PC-9 (cell line): Measurements from ENCODE around the gene JDP2. TPM values are rescaled to one million over a fixed set of nuclear protein-coding genes. Genes with fewer than 3 reads are reported as not detected.

ENCODE experiments used
- BruUV-seq: library from RNA; stranded (reverse); fragments of 400-500 nt; replicated peaks from 2 replicates; lab custom pipeline; 2021; lab: Mats Ljungman, UMichigan
- CTCF ChIA-PET: fragments of 300-600 bp; sonication (Branson Sonifier 250); formaldehyde crosslinking; loops from one replicate; lab custom pipeline; 2022; ENCODE audit warnings: antibody characterized with exemption; lab: Charles Lee
- POLR2A ChIA-PET: fragments of 300-600 bp; sonication (Branson Sonifier 250); formaldehyde crosslinking; loops from one replicate; lab custom pipeline; 2022; ENCODE audit warnings: antibody characterized with exemption; ENCODE audit not compliant: unreplicated experiment; lab: Charles Lee
- DNase-seq, 2 experiments: peaks; one replicate each; pipeline versions ENCODE4 v3.0.0 to v3.0.0-alpha.2; 2015 to 2022; ENCODE audit warnings: mixed read lengths in 1 of 2
- H2AFZ ChIP-seq: fragments of 200-600 bp; sonication (generic); 2 replicates; pipeline ENCODE4 v1.8.1; 2017; ENCODE audit warnings: antibody characterized with exemption
- H3F3A ChIP-seq: fragments of 200-600 bp; sonication (generic); 2 replicates; pipeline ENCODE4 v1.8.1; 2017; ENCODE audit warnings: antibody characterized with exemption, mild to moderate bottlenecking, low read depth; ENCODE audit not compliant: insufficient read depth
- H3K27ac ChIP-seq: fragments of 200-600 bp; sonication (generic); 2 replicates; pipeline ENCODE4 v1.6.1; 2016; ENCODE audit warnings: mixed run types
- H3K27me3 ChIP-seq: fragments of 200-600 bp; sonication (generic); 2 replicates; pipeline ENCODE4 v1.6.1; 2016; ENCODE audit warnings: low read depth, mixed run types; ENCODE audit not compliant: insufficient read depth
- H3K36me3 ChIP-seq: fragments of 200-600 bp; sonication (generic); 2 replicates; pipeline ENCODE4 v1.6.1; 2016; ENCODE audit warnings: low read depth, mixed run types
- H3K4me1 ChIP-seq: fragments of 200-600 bp; sonication (generic); replicated peaks from 2 replicates; pipeline ENCODE4 v1.6.1; 2016; ENCODE audit warnings: mixed run types; ENCODE audit not compliant: insufficient read depth
- H3K4me2 ChIP-seq: fragments of 200-600 bp; sonication (generic); 2 replicates; pipeline ENCODE4 v1.6.1; 2017; ENCODE audit warnings: mixed run types
- H3K4me3 ChIP-seq: fragments of 200-600 bp; sonication (generic); 2 replicates; pipeline ENCODE4 v1.6.1; 2016; ENCODE audit warnings: mixed run types
- H3K79me2 ChIP-seq: fragments of 200-600 bp; sonication (generic); 2 replicates; pipeline ENCODE4 v1.6.1; 2017; ENCODE audit warnings: low read depth, mixed run types
- H3K9me2 ChIP-seq: fragments of 200-600 bp; sonication (generic); 2 replicates; pipeline ENCODE4 v1.8.1; 2017; ENCODE audit warnings: mild to moderate bottlenecking; ENCODE audit not compliant: insufficient read depth
- H3K9me3 ChIP-seq: fragments of 200-600 bp; sonication (generic); 2 replicates; pipeline ENCODE4 v1.8.1; 2016; ENCODE audit warnings: low read depth; ENCODE audit not compliant: insufficient read depth
- H4K20me1 ChIP-seq: fragments of 200-600 bp; sonication (generic); 2 replicates; pipeline ENCODE4 v1.8.1; 2017; ENCODE audit not compliant: insufficient read depth
- EZH2 ChIP-seq: fragments of 200-600 bp; sonication (generic); IDR thresholded peaks from 2 replicates; pipeline ENCODE4 v1.8.0; 2017; ENCODE audit warnings: antibody characterized with exemption, low read depth
- intact Hi-C: fragments of 100-400 bp; cut with micrococcal nuclease; formaldehyde crosslinking; loops from one replicate; pipeline ENCODE4 v1.10.0; 2022; ENCODE audit not compliant: unreplicated experiment
- total RNA-seq: library from RNA; stranded (reverse); gene quantifications from 2 replicates; pipeline ENCODE4 v1.2.3, GENCODE V29; 2021
- TF ChIP-seq, protein P1 (sequence below): fragments of 200-600 bp; sonication (generic); conservative IDR thresholded peaks from 2 replicates; pipeline ENCODE4 v1.6.1; 2017; ENCODE audit warnings: mixed run types, antibody characterized with exemption, mild to moderate bottlenecking, moderate library complexity

Gene JDP2
- total RNA-seq, 1 experiment from 2014 or later = 186 TPM

DNA sequence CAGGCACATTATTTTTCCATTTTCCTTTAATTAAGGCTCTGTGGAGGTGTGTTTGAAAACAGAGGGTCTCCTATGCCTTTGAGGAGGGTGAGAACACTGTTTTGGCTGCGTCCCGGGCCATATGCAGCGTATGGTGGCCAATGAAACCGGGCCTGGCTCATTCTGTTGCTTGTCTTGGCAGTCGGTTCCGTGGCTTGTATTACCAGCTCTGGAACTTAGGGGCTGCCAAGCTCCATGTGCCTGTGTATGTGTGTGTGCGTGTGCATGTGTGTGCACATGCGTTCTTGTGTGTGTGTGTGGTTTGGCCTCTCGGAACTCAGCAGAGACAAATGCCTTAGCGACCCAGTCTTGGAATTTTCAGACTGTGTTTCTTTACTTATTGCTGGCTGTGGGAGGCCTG, 2.7 kb downstream of the JDP2 start:
- H3K9me2 ChIP-seq = no peaks in the 10 kb centered on the region
- ChIA-PET POLR2A (interaction anchor here (0.5 to 1.0 kb wide), 4 partner anchors 10 to 289 kb away, joined by 3 to 4 read pairs (median 4); no protein-coding TSS in a partner anchor), CTCF (interaction anchor here (0.7 to 1.5 kb wide), 4 partner anchors 10 to 125 kb away, joined by 3 to 6 read pairs (median 4); no protein-coding TSS in a partner anchor)
- peaks cover 45% of the 10 kb centered on the region for H3K4me1 ChIP-seq
- intact Hi-C loops = no loop called here
- H3K4me2 ChIP-seq = peak overlapping the region; percentile 94
- H3K27ac ChIP-seq = no peak overlapping the region
- H3K27me3 ChIP-seq = no peaks in the 10 kb centered on the region
- peaks cover 61% of the 10 kb centered on the region for H4K20me1 ChIP-seq
- peaks cover 9% of the 10 kb centered on the region; the same call in 1 of the 2 replicates for H3F3A ChIP-seq
- peaks cover 69% of the 10 kb centered on the region for H3K79me2 ChIP-seq
- no TSS peak for BruUV-seq
- peak overlapping the region; percentile 90; the same call in 1 of the 2 replicates for H3K4me3 ChIP-seq
- peaks cover 39% of the 10 kb centered on the region for H3K36me3 ChIP-seq
- H3K9me3 ChIP-seq = no peaks in the 10 kb centered on the region
- no peak for DNase-seq
- TF ChIP-seq, protein P1, sequence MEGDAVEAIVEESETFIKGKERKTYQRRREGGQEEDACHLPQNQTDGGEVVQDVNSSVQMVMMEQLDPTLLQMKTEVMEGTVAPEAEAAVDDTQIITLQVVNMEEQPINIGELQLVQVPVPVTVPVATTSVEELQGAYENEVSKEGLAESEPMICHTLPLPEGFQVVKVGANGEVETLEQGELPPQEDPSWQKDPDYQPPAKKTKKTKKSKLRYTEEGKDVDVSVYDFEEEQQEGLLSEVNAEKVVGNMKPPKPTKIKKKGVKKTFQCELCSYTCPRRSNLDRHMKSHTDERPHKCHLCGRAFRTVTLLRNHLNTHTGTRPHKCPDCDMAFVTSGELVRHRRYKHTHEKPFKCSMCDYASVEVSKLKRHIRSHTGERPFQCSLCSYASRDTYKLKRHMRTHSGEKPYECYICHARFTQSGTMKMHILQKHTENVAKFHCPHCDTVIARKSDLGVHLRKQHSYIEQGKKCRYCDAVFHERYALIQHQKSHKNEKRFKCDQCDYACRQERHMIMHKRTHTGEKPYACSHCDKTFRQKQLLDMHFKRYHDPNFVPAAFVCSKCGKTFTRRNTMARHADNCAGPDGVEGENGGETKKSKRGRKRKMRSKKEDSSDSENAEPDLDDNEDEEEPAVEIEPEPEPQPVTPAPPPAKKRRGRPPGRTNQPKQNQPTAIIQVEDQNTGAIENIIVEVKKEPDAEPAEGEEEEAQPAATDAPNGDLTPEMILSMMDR = no peak
- TF ChIP-seq EZH2 = no peak
- no peak overlapping the region for H2AFZ ChIP-seq

DNA sequence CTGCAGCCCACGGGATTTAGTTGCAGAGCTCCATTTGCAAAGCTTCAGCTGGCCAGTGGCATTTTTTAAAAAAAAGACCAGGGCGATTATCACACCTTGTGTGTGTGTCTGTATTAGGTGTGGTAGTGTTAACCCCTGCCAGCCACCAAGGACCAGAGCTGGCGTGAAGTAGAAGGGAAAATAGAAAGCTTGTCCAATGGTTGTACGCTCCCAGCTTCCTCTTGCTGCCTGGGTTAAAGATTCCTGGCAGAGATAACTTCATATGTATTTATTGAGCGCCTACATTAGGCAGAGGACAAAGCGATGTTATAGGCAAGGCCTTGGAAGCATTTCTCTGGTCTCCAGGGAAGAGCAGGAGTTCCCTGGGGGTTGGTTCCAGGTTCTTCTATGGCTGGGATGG, 3.2 kb downstream of the JDP2 start:
- POLR2A ChIA-PET = interaction anchor here (0.6 to 1.0 kb wide), 2 partner anchors 31 to 289 kb away, joined by 3 to 4 read pairs; no protein-coding TSS in a partner anchor
- intact Hi-C loops = no loop called here
- Histone ChIP-seq H3K36me3 (peaks cover 39% of the 10 kb centered on the region), H3K79me2 (peaks cover 73% of the 10 kb centered on the region), H4K20me1 (peaks cover 62% of the 10 kb centered on the region), H3K9me3 (no peaks in the 10 kb centered on the region), H3K27me3 (no peaks in the 10 kb centered on the region), H2AFZ (no peak overlapping the region), H3K4me3 (no peak overlapping the region), H3K4me2 (peak overlapping the region; percentile 94), H3K27ac (no peak overlapping the region), H3K4me1 (peaks cover 40% of the 10 kb centered on the region), H3F3A (peaks cover 7% of the 10 kb centered on the region; the same call in 1 of the 2 replicates), H3K9me2 (no peaks in the 10 kb centered on the region)
- BruUV-seq = no TSS peak
- CTCF ChIA-PET = interaction anchor here (0.7 to 1.5 kb wide), 3 partner anchors 9 to 124 kb away, joined by 3 to 5 read pairs (median 4); no protein-coding TSS in a partner anchor
- TF ChIP-seq, protein P1 = no peak
- TF ChIP-seq EZH2 = no peak
- no peak for DNase-seq

DNA sequence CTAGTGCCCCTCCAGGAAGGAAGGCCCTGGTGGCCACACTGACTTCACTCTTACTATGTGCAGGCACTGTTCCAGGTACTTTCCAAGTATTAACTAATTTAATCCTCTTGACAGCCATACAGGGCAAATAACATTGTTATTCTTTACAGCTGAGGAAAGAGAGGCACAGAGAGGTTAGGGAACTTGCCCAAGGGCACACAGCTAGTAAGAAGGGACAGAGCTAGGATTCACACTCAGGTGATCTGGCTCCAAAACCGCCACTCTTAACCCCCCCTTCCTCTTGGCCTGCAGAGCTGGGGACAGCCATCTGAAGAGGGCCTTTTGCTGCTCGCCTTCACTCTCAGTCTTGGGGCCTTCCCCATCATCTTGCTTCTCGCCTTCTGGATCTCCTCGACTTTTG, 4.0 kb downstream of the JDP2 start:
- H2AFZ ChIP-seq = no peak overlapping the region
- H3K4me1 ChIP-seq = peaks cover 32% of the 10 kb centered on the region
- no peak for DNase-seq
- ChIA-PET CTCF (interaction anchor here (0.6 kb wide), 1 partner anchor 25 kb away, joined by 3 read pairs; no protein-coding TSS in a partner anchor), POLR2A (no interaction called here)
- peaks cover 80% of the 10 kb centered on the region for H3K79me2 ChIP-seq
- TF ChIP-seq EZH2 = no peak
- TF ChIP-seq, protein P1 = no peak
- H3K9me3 ChIP-seq = no peaks in the 10 kb centered on the region
- no peak overlapping the region for H3K27ac ChIP-seq
- BruUV-seq = no TSS peak
- no peak overlapping the region for H3K4me2 ChIP-seq
- H3K27me3 ChIP-seq = no peaks in the 10 kb centered on the region
- peaks cover 70% of the 10 kb centered on the region for H4K20me1 ChIP-seq
- peaks cover under 1% of the 10 kb centered on the region; the same call in 1 of the 2 replicates for H3F3A ChIP-seq
- no peak overlapping the region for H3K4me3 ChIP-seq
- H3K9me2 ChIP-seq = no peaks in the 10 kb centered on the region
- H3K36me3 ChIP-seq = peaks cover 39% of the 10 kb centered on the region
- intact Hi-C loops = no loop called here
